Activated CD4-positive, CD25-positive, alpha-beta regulatory T cell treated with anti-CD3 and anti-CD28 coated beads, Interleukin-2, amount 50 U/mL, for 24 hours (primary cell): ENCODE data around the gene SBF1.

Experiments used
- ATAC-seq, 2 donors: fragments of 150-1000 bp; cut with Tn5 transposase; one replicate each; pipeline ENCODE4 v1.10.0; 2021; ENCODE audit warnings: mild to moderate bottlenecking in 1 of 2, moderate library complexity in 1 of 2

SBF1 gene

DNA sequence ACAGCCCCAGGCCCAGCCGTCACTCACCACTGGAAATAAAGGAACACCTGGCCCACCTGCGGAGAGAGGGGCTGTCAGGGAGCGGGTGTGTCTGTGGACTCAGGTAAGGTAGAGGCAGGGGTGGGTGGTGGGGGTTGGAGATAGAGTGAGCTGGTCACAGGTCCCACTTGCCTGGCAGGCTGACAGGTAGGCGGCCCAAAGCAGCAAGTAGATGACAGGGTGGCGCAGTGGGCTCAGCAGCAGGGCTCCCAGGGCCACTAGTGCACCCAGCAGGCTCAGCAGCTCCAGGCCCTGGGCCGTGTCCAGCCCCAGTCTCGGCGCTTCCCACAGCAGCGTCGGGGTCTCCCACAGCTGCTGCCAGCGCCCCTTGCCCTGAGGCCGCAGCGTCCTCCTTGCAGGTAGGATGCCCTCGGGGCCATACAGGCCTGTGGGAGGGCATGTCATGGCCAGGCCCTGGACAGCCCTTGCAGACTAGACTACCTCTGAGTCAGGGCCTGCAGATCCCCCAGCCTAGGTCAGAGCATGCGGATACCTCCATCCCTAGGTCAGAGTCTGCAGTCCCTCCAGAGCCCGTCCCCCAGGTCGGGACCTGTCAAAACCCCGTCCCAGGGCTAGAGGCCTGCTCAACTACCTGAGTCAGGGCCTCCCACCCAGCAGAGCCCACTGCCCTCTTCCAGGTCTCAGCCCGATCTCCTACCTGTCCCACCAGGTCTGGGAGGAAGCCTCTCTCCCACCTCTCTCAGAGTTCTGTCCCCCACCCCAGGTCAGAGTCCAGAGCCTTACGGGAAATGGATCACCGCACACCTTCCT, 32.0 kb upstream of the SBF1 start:
- no peak for ATAC-seq

DNA sequence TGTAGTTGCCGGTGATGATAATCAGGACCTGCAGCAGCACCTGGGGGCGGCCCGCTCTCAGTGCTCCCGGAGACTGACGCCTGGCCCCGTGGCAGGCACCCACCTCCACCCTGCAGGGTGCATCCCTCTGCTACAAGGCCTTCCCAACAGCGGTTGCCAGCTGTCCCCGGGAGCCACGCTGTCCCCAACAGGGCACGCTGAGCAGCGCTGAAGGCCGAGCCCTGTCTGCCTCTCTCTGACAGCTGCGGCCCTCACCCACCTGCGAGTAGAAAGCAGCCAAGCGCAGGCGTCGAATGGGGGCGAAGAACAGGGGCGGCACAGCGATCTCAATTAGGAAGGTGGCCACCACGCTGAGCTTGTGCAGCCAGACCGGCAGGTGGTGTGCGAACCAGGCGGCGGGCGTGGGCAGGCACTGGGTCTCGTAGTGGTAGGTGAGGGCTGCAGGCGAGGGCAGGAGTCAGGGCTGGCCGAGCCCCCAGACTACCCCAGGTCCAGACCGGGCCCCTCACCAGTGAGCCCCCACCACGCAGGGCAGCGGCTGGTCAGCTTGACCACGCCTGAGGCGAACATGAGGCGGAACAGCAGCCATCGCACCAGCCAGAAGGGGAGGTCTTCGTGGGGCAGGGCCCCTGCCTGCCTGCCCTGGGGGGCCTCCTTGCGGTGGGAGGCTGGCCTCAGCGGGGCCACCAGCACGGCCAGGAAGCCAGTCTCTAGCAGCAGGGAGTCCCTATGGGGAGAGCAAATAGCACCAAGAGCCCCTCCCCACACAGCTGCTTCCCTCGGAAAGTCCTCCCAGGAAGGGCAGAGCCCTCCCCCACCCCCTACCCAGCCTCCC, 31.2 kb upstream of the SBF1 start:
- no peak for ATAC-seq

DNA sequence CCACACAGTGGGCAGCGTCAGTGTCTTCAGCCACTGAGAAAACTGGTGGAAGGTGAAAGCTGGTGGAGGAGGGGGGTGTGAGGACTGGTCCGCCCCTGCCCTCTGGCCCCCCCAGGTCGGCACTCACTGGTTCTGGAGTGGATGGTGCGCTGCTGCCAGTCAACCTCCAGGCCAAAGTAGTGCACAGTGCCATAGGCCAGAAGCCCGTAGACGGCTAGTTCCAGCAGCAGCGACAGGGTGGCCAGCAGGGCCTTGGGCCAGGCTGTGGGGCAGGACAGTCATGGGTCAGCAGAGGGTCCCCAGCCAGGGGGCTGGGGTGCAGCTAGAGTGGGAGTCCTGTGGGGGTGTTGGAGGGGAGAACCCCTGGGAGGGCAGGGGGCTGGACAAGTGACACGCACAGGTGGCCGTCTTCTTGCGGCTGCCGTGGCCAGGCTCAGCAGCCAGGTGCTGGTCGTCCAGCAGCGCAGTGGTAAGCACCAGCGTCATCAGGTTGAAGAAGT, 30.5 kb upstream of the SBF1 start:
- ATAC-seq, result no peak

DNA sequence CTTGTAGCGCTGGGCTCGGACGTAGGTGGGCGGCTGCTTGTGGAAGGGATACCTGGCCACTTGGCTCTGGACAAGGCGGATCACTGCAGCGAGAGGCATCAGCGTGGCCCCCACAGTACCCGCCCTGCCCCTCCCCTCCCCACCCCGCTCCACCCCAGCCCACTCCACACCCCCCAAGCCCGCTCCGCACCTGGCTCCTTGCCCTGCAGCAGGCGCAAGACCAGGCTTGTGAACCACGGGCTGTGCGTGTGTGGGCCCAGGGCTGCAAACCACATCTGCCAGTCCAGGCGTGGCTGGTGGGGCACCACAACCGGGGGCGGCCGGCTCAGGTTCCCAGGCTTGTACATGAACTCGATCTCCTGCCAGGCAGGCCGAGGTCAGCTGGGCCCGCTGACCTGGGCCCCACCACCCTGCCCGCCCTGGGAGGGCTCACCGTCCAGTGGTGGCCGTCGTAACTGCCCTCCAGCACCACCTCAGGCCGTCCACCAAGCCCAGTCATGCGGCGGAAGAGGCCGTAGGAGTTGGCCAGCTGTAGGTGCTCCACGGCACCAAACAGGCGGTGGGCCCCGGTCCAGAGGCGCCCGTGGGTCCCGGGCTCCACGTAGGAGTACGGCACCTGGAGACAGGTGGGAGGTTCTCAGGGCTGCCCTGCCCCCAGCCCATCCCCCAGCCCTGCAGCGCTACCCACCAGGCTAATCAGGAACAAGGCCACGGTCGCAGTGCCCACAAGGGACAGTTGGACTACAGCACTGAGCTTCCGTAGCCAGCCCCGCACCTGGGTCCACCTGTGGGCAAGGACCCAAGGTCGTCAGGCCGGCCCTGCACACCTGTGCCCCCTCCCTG, 29.8 kb upstream of the SBF1 start:
- ATAC-seq, result no peak

DNA sequence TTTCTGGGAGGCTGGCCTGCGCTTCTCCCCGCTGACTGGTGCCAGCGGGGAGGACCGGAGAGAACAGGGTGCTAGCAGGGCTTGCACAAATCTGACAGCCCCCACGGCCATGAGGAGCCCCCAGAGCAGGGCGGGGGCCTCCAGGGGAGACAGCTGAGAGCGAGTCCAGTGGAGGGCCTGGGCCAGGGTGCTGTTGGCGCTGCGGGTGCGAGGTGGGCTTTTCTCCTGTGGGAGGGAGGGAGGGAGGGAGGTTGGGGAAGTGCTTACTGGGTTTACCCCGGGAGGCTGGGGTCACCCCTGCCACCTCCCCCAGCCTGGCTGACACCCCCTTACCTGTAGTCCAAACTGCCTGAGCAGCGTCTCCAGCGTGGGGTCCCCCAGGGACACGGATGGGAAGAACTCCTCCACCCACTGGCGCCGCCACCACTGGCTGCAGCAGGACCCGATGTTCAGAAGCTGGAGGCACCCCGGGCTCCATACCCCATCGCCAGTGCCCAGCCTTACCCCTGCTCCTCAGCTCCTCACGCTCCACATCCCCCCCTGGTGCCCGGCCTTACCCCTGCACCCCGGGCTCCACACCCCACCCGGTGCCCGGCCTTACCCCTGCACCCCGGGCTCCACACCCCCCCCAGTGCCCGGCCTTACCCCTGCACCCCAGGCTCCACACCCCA, 28.8 kb upstream of the SBF1 start:
- no peak for ATAC-seq

DNA sequence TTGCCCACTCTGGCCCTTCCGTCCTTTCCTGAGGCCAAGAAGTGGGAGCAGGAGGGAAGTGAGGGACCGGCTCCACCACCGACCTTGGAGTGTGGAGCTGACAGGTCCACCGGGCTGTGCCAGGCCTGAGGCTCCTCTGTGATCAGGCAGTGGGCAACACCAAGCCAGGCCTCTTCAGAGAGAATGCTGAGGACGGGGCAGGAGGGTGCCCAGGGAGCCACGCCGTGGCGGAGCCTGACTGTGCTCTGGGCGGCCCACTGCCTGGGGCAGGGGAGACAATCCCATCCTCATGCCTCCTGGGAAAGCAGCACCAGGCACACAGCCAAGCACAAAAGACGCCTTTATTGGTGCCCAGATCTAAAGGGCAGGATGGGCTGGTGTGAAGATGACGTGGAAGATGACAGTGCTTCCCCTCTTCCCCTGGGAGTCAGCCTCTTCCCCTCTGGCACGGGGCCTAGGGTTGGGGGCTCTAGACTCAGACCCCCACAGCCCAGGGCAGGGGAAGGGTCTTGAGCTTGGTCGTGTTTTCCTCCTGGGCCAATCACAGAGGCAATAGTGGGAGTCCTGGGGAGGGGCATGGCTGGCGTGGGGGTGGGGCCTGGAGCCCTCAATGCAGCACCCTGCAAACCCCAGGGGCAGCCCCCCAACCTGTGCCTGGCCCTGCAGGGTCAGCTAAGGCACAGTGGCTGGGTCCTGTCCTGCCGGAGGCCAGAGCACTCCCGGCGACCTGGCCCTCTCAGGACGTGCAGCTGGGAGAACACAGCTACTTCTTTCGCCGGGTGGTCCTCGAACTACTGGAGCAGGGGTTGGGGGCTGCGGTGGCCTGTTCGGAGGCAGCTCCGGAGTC, 28.0 kb upstream of the SBF1 start:
- no peak for ATAC-seq

DNA sequence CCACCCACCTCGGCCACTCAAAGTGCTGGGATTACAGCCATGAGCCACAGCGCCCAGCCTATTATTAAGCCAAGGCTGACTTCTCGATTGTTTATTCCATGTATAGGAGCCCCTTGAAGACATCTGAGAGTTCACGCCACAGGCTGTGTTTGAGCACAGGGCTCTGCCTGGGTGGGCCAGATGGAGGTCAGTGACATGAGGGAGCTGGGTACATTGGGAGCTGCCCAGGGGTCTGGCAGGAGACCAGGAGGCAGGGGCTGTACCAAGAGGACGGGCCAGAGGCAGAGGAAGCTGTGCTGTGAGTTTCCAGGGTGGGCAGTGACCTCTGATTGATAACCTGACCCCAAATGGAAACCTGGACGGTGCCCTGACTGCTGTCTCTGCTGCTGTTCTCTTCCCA, 27.3 kb upstream of the SBF1 start:
- ATAC-seq, result no peak

DNA sequence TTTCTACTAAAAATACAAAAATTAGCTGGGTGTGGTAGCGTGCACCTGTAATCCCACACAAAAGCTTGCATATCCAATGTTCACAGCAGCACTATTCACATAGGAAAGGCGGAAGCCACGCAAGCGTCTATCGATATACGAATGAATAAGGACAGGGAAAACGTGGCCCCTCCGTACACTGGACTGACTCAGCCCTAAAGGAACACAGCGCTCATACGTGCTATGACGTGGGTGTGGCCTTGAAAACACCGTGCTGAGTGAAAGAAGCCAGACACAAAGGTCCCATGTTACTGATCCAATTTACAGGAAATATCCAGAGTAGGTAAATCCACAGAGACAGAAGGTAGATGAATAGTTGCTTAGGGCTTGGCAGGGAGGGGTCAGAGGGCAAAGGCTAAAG, 25.6 kb upstream of the SBF1 start:
- ATAC-seq, result no peak

DNA sequence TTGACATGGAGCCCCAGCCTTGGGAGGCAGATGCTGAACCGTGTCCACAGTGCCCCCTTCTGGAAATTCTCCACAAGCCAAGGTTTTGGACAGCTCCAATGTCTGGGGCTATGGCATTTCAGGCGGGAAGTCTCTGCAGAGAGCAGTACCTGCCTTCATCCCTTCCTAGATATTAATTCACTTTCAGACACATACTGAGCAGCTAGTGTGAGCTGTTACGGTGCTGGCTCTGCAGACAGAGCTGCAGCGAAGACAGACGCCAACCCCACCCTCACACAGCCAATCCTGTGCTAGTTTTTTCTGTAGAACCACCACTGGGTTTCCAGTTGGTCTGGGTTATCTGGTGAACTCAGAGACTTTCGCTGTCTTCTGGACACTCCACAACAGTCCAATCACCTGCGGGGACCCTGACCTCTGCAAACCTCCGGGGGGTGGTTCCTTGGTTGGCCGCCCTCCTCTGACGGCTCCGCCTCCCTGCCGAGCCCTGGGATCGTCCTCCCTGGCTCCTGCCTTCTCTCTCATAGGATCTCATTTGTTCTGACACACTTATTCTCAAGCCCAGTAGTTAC, 23.6 kb upstream of the SBF1 start:
- ATAC-seq, result peak; percentile 84 to 90

DNA sequence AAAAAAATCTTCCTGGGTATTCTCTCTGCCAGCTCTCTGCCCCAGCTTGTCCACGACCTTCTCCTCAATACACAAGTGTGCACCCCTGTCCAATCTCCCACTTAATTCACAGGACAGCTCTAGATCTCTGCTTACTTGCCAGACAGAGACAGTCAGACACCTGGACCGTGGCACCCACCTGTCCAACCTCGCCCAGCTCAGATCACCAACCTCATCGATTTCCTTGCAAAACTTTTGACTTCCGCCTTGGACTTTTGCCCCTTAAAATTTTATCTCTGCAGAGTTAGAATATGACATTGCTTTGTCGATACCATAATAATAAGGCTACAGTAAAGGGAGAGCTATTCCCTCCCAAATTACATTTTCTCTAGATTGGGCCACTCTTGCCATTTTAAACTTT, 22.3 kb upstream of the SBF1 start:
- ATAC-seq, result no peak

DNA sequence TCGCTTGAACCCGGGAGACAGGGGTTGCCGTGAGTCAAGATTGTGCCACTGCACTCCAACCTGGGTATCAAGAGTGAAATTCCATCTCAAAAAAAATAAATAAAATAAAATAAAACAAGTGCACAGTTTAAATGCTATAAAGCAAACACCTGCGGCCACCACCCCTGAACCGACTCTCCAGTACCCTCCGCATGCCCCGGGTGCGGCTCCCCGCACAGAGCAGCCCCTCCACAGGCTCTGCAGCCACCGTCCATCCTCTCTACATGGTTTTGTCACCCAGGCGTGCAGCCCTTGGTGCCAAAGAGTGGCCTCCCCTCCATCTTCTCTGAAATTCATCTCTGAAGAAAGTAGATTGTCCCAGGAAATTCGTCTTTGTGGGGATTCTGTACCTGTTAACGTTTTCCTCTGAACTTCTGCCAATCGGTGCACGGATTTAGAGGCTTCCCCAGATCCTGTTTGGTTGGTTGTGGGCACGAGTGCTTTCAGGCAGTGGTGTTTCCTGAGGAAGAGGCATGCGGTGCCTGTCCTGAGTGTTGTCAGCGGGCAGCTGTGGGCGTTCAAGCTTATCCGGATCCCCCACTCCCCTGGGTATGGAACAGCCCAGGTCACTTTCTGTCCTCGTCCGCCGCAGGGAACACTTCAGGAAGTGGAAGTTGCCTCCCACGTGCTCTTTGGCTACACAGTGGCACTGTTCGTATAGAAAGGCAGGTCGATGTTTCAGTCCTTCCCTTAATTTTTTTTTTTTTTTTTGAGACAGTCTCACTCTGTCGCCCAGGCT, 15.9 kb upstream of the SBF1 start:
- ATAC-seq, result no peak

DNA sequence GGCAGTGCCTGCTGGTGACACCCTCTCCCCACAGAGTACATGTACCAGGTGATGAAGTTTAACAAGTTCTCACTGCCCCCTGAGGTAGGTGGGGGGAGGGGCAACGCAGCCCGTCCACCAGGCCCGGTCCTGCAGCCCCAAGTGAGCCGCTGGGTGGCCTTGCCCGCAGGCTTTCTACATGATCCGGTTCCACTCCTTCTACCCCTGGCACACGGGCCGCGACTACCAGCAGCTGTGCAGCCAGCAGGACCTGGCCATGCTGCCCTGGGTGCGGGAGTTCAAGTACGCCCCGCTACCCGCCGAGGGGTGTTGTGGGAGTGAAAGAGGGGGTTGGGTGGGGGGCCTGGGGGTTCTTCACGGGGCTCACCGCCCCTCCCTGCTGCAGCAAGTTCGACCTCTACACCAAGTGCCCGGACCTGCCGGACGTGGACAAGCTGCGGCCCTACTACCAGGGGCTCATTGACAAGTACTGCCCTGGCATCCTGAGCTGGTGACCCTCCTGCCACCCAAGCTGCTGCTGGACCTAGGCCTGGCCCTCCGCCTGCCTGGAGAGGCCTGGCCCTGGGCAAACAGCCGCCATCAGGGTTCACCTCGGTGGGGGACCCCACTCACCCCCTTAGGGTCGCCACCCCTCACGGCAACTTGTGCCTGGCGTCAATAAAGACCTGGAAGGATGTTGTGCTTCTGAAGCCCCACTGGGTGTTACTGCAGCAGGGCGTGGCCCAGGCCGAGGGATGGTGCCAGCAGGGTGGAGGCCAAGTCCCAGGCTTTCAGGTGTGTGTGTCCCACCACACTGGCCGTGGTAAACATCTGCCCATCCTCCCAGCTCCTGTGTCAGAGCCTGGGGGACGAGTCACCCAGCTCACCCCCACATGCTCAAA, 14.8 kb upstream of the SBF1 start:
- no peak for ATAC-seq

DNA sequence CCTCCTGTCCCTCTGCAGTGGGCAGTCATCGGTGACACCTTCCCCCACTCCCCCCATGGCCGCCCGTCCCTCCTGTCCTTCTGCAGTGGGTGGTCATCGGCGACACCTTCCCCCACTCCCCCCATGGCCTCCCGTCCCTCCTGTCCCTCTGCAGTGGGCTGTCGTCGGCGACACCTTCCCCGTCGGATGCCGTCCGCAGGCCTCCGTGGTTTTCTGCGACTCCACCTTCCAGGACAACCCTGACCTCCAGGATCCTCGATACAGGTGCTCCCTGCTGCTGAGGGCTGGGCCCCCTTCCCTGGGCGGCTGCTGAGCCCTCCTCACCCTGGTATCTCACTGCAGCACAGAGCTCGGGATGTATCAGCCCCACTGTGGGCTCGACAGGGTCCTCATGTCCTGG, 14.1 kb upstream of the SBF1 start:
- no peak for ATAC-seq

DNA sequence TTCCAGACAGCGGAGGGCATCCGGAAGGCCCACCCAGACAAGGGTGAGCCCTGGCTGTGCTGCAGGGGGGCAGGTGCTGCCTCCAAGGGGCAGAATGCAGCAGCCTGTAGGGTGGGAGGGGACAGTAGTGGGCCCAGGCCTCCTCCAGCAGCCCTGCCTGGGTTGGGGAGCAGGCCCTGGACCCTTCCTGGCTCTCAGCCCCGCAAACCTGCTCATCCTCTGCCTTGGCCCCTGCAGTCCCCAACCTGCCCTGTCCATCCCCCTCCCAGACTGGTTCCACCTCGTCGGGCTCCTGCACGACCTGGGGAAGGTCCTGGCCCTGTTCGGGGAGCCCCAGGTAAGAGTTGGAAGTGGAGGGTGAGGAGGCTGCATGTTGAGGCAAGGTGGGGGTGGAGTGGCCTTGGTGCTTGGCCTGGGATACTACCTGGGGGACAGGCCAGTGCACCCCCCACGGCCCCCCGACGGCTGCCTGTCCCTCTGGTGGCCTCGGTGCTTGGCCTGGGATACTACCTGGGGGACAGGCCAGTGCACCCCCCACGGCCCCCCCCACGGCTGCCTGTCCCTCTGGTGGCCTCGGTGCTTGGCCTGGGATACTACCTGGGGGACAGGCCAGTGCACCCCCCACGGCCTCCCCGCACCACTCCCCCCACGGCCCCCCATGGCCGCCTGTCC, 13.3 kb upstream of the SBF1 start:
- ATAC-seq, result no peak

DNA sequence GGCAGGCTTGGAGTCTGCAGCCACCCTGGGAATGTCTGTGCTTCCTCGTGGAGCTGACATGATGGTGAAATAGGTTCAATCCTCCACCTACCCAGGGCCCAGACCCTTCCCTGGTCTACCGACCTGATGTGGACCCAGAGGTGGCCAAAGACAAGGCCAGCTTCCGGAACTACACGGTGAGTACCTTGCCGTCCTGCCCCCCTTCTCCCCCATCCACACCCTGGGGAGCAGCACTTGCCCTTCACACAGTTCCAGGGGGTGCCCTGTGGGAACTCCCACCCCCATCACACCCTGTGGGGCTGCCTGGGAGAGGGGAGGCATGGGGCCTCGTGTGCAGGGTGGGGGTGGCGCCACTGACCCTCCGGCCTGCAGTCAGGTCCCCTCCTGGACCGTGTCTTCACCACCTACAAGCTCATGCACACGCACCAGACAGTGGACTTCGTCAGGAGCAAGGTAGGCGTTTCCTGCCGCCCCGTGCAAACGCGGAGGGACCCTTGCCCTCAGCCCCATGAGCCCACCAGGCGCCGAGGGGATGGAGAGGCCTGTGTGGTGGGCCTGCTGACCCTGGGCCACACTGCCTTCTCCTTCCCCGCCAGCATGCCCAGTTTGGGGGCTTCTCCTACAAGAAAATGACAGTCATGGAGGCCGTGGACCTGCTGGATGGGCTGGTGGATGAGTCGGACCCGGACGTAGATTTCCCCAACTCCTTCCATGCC, 12.6 kb upstream of the SBF1 start:
- no peak for ATAC-seq

DNA sequence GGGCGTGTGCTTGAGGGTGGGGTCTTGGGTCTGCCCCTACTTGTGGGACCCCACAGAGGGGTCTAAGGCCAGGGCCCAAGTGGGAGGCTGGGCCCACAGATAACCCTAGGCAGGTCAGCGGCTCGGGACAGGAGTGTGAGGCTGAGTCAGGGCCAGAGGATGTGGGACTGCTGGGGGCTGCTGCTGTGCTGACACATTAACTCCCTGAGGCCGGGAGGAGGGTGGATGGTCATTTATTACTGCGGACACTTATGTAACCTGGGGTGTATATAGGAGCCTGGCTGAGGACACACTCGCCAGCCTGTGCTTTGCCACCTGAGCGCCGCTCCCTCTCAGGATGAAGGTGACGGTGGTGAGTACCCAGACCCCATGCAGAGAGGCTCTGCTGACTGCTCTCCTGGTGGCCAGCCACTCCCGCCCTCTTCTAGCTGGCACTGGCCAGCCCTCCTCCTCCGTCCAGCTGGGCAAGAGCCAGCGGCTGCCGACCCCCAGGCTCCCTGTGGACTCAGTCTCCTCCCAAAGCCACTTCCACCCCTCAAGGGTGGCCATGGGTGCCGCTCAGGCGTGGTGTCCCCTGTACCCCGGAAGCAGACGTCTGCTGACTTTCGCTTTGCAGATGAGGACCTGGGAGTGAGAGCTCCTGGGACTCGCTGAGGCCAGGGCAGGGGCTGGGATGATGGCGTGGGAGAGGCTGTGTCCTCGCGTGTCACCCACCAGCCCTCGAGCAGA, 11.9 kb upstream of the SBF1 start, which contains the start of gene MIOX:
MIOX (plus strand) TSS at position 299 of the 729 bp plus-strand sequence; CDS start at position 338, 39 bp downstream.
- no peak for ATAC-seq
